CD4-positive, alpha-beta T cell (primary cell): Measurements from ENCODE around the gene WDFY4. TPM values are rescaled to one million over a fixed set of nuclear protein-coding genes. Genes with fewer than 3 reads are reported as not detected.

Source experiments
- ATAC-seq: fragments of 200-7000 bp; cut with Tn5 transposase; one replicate; pipeline ENCODE4 v1.10.0; 2022; ENCODE audit warnings: mild to moderate bottlenecking; ENCODE audit not compliant: poor library complexity
- CTCF ChIA-PET: fragments of 350-600 bp; sonication (Branson Sonifier 250); formaldehyde crosslinking; loops from one replicate; lab custom pipeline; 2021; ENCODE audit warnings: antibody characterized with exemption, inconsistent platforms; lab: Charles Lee
- POLR2A ChIA-PET: fragments of 350-600 bp; sonication (Branson Sonifier 250); formaldehyde crosslinking; loops from one replicate; lab custom pipeline; 2021; ENCODE audit warnings: antibody characterized with exemption, inconsistent platforms; lab: Charles Lee
- DNase-seq, 14 experiments: peaks; one replicate each; pipeline ENCODE4 v3.0.0-alpha.2; 2013 to 2020; ENCODE audit warnings: mixed read lengths in 2 of 14
- H3K27ac ChIP-seq, 2 donors: one replicate each; pipeline versions ENCODE4 v1.5.1 to v1.7.0; 2013; ENCODE audit warnings: low read length in 2 of 2, low read depth in 1 of 2, mild to moderate bottlenecking in 1 of 2
- H3K27me3 ChIP-seq, 2 experiments: 1 replicate in 1 of 2; 2 replicates in 1 of 2; pipeline versions ENCODE4 v1.6.1 to v1.7.0; 2013; ENCODE audit warnings: low read length in 2 of 2, control low read depth in 1 of 2, mild to moderate bottlenecking in 1 of 2, moderate library complexity in 1 of 2; ENCODE audit not compliant: insufficient read depth in 2 of 2, control insufficient read depth in 1 of 2
- H3K36me3 ChIP-seq: one replicate; pipeline ENCODE4 v1.6.1; 2013; ENCODE audit warnings: low read length, control low read depth; ENCODE audit not compliant: insufficient read depth
- H3K4me1 ChIP-seq: one replicate; pipeline ENCODE4 v1.6.1; 2013; ENCODE audit warnings: low read length, control low read depth; ENCODE audit not compliant: insufficient read depth
- H3K4me3 ChIP-seq: one replicate; pipeline ENCODE4 v1.5.1; 2013; ENCODE audit warnings: mild to moderate bottlenecking, low read length, moderate library complexity
- H3K9me3 ChIP-seq, 2 experiments: 1 replicate in 1 of 2; 2 replicates in 1 of 2; pipeline versions ENCODE4 v1.6.1 to v1.7.0; 2013; ENCODE audit warnings: low read length in 2 of 2, mild to moderate bottlenecking in 2 of 2, control low read depth in 1 of 2, moderate library complexity in 1 of 2; ENCODE audit not compliant: control insufficient read depth in 1 of 2, insufficient read depth in 1 of 2
- H3K27ac Mint-ChIP-seq: one replicate; pipeline ENCODE4 v1.8.0; 2020; ENCODE audit warnings: mixed read lengths
- H3K27me3 Mint-ChIP-seq: one replicate; pipeline ENCODE4 v1.8.0; 2021; ENCODE audit warnings: mixed read lengths
- H3K36me3 Mint-ChIP-seq: one replicate; pipeline ENCODE4 v1.8.0; 2021; ENCODE audit warnings: low read depth, mixed read lengths
- H3K4me1 Mint-ChIP-seq: one replicate; pipeline ENCODE4 v1.8.0; 2021; ENCODE audit warnings: low read depth, mixed read lengths
- H3K4me3 Mint-ChIP-seq: one replicate; pipeline ENCODE4 v1.8.0; 2020; ENCODE audit warnings: mild to moderate bottlenecking, mixed read lengths
- H3K9me3 Mint-ChIP-seq: one replicate; pipeline ENCODE4 v1.8.0; 2020; ENCODE audit warnings: mixed read lengths
- intact Hi-C, 2 experiments: fragments of 100-400 bp; cut with DNase I in 1 of 2; cut with micrococcal nuclease in 1 of 2; formaldehyde crosslinking; loops; one replicate each; pipeline versions ENCODE4 v1.15.1 to v1.9.0; 2023 to 2025; cut with DNase I, micrococcal nuclease
- total RNA-seq, 174 experiments: library from RNA in 2 of 174; stranded (reverse) in 2 of 174; gene quantifications; one replicate each; pipeline ENCODE4 v1.2.3 and lab custom pipeline; 2021 to 2026
- TF ChIP-seq, protein P1 (sequence below): fragments of 200-600 bp; IDR thresholded peaks from one replicate; pipeline ENCODE4 v1.8.0; 2022; ENCODE audit warnings: antibody characterized with exemption, mild to moderate bottlenecking

Gene WDFY4
- total RNA-seq, 2 experiments from 2014 or later = 1.3 to 2.5 TPM

DNA sequence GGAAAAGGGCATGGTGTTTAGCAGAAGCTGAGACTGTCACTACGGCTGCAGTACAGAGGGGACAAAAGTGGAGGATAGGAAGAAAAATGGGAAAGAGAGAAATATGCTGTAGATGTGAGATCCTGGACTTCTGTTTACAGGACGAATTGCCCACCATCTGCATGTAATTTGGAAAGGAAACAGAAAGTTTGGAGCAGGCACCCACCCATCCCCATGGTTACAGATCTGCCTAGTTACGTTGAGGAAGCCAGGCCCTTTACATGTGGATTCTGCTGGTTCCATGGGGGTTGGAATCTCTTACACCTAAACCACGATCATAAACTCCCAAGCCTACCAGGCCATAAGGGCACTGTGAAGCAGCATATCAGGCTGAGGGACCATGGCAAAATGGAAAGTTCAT lies 84.3 kb downstream of the WDFY4 start:
- no peaks in the 10 kb centered on the region for H3K4me1 Mint-ChIP-seq
- Histone ChIP-seq H3K36me3 (no peaks in the 10 kb centered on the region), H3K27ac (no peak overlapping the region), H3K27me3 (no peaks in the 10 kb centered on the region), H3K4me3 (no peak overlapping the region), H3K4me1 (no peaks in the 10 kb centered on the region), H3K9me3 (no peaks in the 10 kb centered on the region)
- no peak overlapping the region for H3K4me3 Mint-ChIP-seq
- intact Hi-C loops = no loop called here
- no peak overlapping the region for H3K27ac Mint-ChIP-seq
- TF ChIP-seq, protein P1, sequence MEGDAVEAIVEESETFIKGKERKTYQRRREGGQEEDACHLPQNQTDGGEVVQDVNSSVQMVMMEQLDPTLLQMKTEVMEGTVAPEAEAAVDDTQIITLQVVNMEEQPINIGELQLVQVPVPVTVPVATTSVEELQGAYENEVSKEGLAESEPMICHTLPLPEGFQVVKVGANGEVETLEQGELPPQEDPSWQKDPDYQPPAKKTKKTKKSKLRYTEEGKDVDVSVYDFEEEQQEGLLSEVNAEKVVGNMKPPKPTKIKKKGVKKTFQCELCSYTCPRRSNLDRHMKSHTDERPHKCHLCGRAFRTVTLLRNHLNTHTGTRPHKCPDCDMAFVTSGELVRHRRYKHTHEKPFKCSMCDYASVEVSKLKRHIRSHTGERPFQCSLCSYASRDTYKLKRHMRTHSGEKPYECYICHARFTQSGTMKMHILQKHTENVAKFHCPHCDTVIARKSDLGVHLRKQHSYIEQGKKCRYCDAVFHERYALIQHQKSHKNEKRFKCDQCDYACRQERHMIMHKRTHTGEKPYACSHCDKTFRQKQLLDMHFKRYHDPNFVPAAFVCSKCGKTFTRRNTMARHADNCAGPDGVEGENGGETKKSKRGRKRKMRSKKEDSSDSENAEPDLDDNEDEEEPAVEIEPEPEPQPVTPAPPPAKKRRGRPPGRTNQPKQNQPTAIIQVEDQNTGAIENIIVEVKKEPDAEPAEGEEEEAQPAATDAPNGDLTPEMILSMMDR = no peak
- POLR2A ChIA-PET = no interaction called here
- no peaks in the 10 kb centered on the region for H3K9me3 Mint-ChIP-seq
- ATAC-seq (no peak), DNase-seq (no peak)
- no peaks in the 10 kb centered on the region for H3K27me3 Mint-ChIP-seq
- CTCF ChIA-PET = no interaction called here
- no peaks in the 10 kb centered on the region for H3K36me3 Mint-ChIP-seq

DNA sequence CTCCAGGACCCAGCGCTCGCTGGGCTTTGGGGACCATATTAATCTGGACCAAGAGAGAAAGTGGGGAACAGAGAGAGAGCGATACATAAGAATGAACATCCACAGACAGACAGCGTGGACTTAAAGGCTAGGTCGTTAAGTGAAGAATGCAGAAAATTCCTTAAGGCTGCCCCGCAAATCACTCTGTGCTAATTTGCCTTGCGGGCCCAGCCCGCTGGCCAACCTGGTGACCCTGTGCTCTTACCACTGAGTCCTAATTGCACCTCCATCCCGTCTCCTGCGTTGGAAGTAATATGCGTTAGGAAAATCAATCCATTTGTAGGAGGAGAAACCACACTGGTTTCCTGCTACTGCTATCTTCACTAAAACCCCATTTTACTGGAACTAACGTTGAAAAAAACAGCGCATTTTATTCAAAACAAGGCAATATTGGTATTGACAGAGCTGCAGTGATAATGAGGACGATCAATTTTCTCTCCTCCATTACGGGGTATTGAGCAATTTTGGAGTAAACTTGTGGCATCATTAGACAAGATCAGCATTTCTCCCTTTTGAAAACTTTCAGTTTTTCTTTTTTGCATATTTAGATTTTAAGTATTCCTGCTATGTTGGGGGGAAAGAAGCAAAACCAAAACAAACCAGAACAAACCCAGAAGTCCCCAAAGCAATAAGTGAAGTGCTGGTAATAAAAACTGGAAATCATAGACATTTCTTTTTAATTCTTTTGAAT lies 85.2 kb downstream of the WDFY4 start:
- ChIA-PET CTCF (no interaction called here), POLR2A (no interaction called here)
- H3K27ac ChIP-seq = no peak overlapping the region
- TF ChIP-seq, protein P1 = no peak
- no peak for DNase-seq
- H3K36me3 ChIP-seq = no peaks in the 10 kb centered on the region
- H3K27me3 ChIP-seq = no peaks in the 10 kb centered on the region
- no peaks in the 10 kb centered on the region for H3K9me3 ChIP-seq
- Mint-ChIP-seq H3K27ac (no peak overlapping the region), H3K4me1 (no peaks in the 10 kb centered on the region), H3K4me3 (no peak overlapping the region), H3K9me3 (no peaks in the 10 kb centered on the region), H3K36me3 (no peaks in the 10 kb centered on the region), H3K27me3 (no peaks in the 10 kb centered on the region)
- intact Hi-C loops = no loop called here
- no peak overlapping the region for H3K4me3 ChIP-seq
- no peak for ATAC-seq
- H3K4me1 ChIP-seq = no peaks in the 10 kb centered on the region

GRCh38 chr10:48770561-48771089 lies 86.0 kb downstream of the WDFY4 start:
- ATAC-seq (no peak), DNase-seq (no peak)
- POLR2A ChIA-PET = no interaction called here
- H3K27me3 Mint-ChIP-seq = no peaks in the 10 kb centered on the region
- TF ChIP-seq, protein P1 = no peak
- H3K9me3 Mint-ChIP-seq = no peaks in the 10 kb centered on the region
- Histone ChIP-seq H3K27me3 (no peaks in the 10 kb centered on the region), H3K36me3 (no peaks in the 10 kb centered on the region), H3K27ac (no peak overlapping the region), H3K9me3 (no peaks in the 10 kb centered on the region), H3K4me1 (no peaks in the 10 kb centered on the region), H3K4me3 (no peak overlapping the region)
- CTCF ChIA-PET = no interaction called here
- no peak overlapping the region for H3K4me3 Mint-ChIP-seq
- intact Hi-C loops = no loop called here
- H3K27ac Mint-ChIP-seq = no peak overlapping the region
- H3K4me1 Mint-ChIP-seq = no peaks in the 10 kb centered on the region
- no peaks in the 10 kb centered on the region for H3K36me3 Mint-ChIP-seq
